HG03571 (cell line): ENCODE results near the gene GLT8D1.
"Not testable (repeated sequence)": the region's sequence is repeated elsewhere in the genome, so short reads cannot be mapped to it uniquely, and the experiment has no call there.

Experiments
- ATAC-seq: cut with Tn5 transposase; IDR thresholded peaks from one replicate; pipeline ENCODE4 v1.9.1; 2021; ENCODE audit not compliant: unreplicated experiment

GLT8D1 gene

DNA sequence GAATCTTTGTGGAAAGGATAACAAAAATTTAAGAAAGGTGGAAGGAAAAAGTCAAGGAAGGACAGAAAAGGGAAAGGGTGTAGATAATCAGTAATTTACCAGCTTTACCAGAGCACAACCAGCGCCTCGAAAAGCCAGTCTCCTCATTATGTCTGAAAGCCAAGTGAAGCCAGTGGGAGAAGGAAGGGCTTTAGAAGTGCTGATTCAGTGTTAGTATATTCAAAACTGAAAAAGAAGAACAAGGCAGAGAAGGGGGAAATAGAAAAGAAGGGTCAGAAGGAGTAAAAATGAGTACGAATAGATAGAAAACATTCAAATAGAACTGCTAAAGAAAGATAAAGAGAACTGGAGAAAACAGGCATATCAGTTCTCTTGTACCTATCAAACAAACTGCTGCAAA lies 24.0 kb downstream of the GLT8D1 start:
- no peak for ATAC-seq

DNA sequence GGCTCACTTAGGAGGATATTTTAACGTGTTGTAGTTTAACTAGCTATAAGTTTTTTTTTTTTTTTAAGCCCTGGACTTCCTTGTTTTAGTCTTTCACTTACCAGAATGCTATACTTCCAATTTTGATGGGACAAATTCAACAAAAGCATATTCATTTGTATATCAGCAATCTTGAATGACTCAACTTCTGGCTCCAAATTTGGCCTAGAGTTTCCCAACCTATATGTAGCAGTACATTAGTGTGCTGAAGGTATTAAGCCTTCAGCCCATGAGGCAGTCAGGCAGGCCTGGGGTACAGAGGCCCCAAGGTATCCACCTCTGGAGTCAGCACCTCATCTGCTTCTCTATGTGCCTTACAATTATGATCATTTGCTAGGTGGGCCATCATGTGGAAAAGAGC lies 25.8 kb downstream of the GLT8D1 start:
- no peak for ATAC-seq

DNA sequence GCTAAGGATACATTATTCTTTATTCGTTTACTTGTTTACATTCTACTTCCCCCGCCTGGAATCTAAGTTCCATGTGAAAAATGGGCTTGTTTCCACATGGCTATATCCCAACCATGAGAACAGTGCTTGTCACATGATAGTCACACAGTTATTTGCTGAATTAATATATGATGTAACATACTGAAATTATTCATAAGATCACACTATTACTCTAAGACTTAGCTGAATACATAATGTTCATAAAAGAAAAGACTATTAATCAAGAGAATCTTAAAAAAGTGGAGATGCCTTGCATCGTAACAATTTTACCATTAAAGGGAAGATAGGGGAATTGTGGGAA lies 26.4 kb downstream of the GLT8D1 start:
- ATAC-seq = no peak

DNA sequence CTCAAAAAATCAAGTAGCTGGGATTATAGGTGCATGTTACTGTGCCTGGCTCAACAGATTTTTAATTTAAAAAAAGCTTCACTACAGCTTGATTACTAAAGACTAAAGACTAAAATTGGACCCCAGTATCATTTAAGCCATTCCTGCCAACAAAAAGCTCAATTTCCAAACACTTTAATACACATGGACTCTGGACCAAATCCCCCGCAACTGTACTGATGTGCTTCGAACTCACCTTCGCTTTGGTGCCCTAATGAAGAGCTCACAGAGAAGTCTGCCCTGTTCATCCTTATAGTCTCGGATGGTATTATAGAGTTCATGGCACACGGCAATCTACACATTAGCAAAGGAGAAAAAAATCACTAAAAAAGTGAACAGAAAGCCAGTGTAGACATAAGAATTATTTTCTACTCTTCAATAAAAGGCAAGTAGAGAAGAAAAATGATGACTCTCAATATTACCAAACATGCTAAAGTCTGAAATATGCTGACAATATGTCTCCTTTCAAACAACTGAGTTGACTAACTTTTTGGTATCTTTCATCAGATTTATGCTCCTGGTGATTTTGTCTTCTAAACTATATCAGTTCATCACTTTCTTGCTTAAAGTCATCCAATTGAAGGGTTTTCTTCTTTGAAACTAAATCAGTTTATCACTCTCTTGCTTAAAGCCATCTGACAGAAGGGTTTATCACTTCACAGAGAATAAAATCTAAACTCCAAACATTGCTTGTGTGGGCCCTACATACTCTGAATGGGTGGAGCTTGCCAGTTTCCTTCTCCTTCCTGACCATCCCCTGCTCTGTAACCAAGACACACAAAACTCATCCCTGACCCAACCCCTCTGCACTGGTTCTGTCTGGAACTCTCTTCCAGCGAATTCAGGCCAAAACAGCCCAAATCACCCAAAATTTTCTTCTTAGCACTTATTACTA lies 27.1 kb downstream of the GLT8D1 start:
- no peak for ATAC-seq

DNA sequence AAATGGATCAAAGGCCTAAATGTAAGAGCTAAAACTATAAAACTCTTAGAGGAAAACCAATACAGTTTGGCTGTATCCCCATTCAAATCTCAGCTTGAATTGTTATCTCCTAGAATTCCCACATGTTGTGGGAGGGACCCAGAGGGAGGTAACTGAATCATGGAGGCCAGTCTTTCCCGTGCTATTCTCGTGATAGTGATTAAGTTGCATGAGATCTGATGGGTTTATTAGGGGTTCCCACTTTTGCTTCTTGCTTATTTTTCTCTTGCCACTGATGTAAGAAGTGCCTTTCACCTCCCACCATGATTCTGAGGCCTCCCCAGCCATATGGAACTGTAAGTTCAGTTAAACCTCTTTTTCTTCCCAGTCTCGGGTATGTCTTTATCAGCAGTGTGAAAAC lies 29.4 kb downstream of the GLT8D1 start:
- not testable (repeated sequence) for ATAC-seq

DNA sequence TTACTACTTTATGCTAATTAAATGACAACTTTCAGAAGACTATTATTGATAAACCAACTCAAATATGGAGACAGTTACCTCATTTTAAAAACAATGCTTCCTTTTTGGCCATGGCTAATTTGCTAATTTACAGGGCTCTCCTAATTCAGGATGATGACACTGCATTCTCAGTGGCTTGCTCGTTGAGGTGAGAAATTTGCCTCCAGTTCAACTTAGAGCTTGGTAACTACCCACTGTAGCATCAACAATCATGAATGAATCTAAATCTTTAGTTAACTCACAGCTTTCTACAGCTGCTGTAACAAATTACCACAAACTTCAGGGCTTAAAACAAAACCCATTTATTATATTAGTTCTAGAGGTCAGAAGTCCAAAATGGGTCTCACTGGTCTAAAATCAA lies 33.9 kb downstream of the GLT8D1 start:
- no peak for ATAC-seq

DNA sequence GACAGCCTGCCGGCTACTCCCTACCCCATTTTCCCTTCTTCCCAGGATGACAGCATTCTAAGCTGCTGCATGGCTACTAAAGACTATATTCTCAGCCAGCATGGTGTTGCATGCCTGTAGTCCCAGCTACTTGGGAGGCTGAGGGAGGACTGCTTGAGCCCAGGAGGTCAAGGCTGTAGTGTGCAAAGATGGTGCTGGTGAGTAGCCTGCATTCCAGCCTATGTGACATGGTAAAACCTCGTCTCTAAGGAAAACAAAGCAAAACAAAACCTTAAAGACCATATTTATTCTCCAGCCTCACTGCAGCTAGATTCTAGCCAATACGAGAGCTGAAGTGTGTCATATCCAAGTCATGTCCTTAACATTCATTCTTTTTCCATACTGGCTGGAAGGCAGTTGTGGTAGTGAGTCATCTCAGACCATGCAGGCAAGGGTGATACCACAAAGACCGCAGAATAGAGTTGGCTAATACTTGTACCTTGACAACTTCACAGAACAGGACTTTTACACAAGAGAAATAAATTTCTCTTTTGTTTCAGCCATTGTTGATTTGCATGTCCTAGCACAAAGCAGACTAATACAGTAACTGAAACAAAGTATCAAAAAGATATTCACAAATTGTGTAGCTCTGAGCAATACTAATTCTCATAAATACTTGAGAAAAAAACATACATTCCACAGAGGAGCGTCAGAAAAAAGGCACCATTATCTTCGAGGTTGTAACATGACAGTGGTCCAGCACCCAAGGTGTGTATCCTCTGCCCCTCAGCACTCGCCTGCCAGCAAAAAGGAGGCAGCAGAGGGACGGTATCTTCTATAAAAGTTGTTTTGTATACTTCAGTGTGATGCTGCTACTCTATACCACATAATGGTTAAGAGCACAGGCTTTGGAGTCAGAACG lies 34.7 kb downstream of the GLT8D1 start:
- ATAC-seq = peak; percentile 70

DNA sequence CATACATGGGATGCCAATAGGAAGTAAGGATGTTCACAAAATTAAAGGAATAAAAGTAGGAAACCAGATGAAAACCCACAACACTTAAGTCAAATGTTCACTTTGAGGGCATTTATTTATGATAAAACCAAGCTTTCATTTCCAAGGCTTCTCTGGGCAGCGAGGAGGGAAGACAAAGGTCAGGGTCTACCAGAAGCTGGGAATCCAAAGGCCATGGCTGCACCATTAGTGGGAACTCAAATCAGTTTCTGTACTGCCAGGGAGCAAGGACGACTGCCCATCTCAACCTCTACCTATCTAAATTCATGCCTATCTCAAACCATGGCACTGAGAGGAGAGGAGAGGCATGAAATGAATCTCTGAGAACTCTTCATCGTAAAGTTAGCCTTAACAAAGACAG lies 42.5 kb downstream of the GLT8D1 start:
- no peak for ATAC-seq

DNA sequence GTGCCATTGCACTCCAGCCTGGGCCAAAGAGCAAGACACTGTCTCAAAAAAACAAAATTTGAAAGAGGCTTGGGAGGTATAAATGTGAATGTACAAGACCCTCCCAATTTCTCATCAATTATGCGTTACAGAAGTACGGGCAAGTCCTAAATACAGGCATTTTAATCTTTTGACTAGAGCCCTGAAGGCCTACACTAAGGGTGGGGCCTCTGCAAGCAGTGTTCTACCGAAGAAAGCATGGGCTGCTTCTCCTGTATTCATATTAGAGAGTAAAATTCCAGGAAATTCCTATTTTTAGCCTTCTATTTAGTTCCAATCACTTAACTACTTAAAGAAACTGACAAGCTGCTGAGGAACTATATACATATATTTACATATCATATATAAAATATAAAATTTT lies 45.5 kb downstream of the GLT8D1 start:
- ATAC-seq = no peak

DNA sequence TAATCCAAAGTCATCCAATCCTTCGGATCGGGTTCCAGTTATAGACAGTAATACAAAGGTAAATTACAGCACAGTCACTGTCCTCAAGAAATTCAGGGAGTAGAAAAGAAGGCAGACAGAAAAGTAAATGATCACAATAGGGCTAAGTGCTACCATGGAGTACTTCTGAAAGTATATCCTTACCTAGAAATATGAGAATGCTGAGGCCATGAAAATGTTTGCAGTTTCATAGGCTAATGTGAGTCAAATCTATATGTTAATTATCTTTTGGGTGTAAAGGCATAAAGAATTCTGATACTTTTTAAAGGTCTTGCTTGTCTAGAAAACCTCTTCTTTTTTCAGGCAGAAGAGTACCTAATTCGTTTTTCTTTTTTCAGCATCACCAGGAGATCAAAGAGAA lies 49.7 kb downstream of the GLT8D1 start:
- no peak for ATAC-seq

DNA sequence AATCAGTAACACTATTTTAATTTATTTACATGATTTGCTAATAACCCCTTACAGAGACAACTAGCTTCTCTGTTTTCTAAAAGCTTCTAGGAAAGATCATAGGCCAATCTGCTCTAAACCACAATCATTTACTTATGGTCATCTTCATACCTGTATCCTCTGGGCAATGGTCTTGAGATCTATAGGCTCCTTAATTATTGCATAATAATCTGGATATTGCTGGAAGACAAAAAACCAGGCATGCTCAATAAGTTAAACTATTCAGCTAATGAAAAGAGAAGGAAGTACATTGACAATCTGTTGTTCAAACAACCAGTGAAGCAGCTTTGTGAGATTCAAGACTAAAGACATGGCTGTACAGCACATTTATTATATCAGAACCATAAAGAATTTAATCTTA lies 54.0 kb downstream of the GLT8D1 start:
- no peak for ATAC-seq

DNA sequence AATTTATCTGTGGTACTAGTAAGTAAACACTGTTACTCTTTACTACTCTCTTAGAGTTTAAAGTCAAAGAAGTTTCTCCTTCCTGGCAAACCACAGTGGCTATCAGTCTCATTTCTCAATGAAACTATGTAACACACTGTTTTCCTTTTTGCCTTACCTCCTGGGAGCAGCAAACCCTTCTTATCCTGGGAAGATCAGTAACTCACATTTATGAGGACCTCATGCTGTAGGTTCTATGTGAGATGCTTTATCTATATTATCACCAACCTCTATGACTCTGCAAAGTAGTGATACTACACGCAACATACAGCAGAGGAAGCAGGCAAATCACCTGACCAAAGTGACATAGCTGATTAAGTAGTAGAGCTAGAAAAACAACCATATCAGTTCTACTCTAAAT lies 55.2 kb downstream of the GLT8D1 start:
- ATAC-seq = no peak

DNA sequence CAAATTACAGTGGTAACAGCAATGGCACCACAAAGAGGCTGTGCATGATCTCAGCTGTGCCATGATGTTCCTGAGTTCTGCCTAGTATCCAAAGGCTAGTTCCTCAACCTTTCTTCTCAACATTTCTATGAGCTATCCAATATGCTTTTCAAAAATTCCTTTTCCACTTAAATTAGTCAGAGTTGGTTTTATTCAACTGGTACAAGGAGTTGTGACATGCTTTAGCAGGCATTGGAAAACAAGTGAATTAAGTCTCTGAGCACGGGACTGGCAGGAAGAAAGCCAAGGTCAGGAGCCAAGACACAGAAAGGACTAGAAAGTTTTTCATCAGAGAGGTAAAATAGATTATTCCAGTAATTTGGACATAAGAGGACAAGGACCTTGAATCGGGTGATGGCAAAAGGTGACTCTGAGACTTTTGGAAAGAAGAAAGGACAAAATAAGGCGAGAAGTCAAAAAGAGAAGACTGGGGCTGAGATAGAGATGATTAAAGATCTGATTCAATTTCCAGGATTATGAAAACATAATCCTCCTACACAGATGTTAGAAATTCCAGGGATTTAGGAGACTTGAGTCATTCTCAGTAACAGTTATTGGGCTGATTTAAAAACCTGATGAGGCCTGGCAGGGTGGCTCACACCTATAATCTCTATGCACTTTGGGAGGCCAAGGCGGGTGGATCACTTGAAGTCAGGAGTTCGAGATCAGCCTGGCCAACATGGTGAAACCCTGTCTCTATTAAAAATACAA lies 56.0 kb downstream of the GLT8D1 start:
- ATAC-seq = no peak

DNA sequence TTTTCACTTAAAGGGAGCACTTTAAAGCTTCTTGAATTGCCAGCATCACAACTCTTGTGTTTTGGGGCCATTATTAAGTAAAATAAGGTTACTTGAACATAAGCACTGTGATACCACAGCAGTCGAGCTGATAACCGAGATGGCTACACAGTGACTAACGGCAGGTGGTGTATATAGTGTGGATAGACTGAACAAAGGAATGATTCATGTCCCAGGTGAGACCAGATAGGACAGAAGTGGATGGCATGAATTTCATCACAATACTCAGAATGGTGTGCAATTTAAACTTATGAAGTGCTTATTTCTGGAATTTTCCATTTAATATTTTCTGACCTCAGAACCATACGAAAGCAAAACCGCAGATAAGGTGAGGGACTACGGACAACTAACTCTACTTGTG lies 60.0 kb downstream of the GLT8D1 start:
- no peak for ATAC-seq
